Measurements from ENCODE around the gene AACS. TPM values are rescaled to one million over a fixed set of nuclear protein-coding genes. Genes with fewer than 3 reads are reported as not detected.

Gene AACS
- total RNA-seq, 2 experiments from 2014 or later, result 10.8 to 11.7 TPM

DNA sequence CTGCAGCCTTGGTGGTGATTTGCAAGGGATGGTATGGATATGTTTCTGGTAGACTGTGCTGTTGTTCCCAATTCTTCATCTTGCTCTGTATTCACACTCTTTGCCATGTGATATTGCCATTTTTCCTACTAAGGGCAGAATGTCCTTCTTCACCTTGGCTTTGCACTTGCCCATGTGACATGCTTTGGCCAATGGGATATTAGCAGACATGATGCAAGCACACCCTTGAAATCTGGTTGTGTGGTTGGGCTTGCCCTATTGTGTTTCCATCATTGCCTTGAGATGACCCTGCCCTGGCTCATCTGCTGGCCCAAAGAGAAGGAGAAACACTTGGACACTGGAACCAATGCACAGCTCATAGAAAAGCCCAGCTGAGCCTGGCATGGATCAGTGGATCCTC is 110.3 kb downstream of the AACS start:
- intact Hi-C loops (cut with DNase I, micrococcal nuclease), result no loop called here
- H3K4me3 Mint-ChIP-seq, result no peak overlapping the region
- no peak overlapping the region for H3K27ac ChIP-seq (ENCODE audit: low read depth in 1 of 2, low read length in 2 of 2)
- ChIA-PET CTCF (no interaction called here), POLR2A (no interaction called here)
- H3K9me3 Mint-ChIP-seq, result peaks cover 4% of the 10 kb centered on the region
- H3K27ac Mint-ChIP-seq, result no peak overlapping the region
- no peaks in the 10 kb centered on the region for H3K4me1 ChIP-seq (ENCODE audit: insufficient read depth, low read length)
- peaks cover 5 to 21% of the 10 kb centered on the region in 2 experiments for H3K27me3 ChIP-seq (ENCODE audit: control insufficient read depth in 1 of 2, insufficient read depth in 2 of 2, low read length in 2 of 2)
- ATAC-seq (ENCODE audit: poor library complexity) (no peak), DNase-seq (no peak)
- TF ChIP-seq, protein P1, sequence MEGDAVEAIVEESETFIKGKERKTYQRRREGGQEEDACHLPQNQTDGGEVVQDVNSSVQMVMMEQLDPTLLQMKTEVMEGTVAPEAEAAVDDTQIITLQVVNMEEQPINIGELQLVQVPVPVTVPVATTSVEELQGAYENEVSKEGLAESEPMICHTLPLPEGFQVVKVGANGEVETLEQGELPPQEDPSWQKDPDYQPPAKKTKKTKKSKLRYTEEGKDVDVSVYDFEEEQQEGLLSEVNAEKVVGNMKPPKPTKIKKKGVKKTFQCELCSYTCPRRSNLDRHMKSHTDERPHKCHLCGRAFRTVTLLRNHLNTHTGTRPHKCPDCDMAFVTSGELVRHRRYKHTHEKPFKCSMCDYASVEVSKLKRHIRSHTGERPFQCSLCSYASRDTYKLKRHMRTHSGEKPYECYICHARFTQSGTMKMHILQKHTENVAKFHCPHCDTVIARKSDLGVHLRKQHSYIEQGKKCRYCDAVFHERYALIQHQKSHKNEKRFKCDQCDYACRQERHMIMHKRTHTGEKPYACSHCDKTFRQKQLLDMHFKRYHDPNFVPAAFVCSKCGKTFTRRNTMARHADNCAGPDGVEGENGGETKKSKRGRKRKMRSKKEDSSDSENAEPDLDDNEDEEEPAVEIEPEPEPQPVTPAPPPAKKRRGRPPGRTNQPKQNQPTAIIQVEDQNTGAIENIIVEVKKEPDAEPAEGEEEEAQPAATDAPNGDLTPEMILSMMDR (IDR thresholded peaks at IDR 0.05), result no peak
- H3K36me3 ChIP-seq (ENCODE audit: insufficient read depth, low read length), result no peaks in the 10 kb centered on the region
- peaks cover 0 to 6% of the 10 kb centered on the region in 2 experiments for H3K9me3 ChIP-seq (ENCODE audit: control insufficient read depth in 1 of 2, insufficient read depth in 1 of 2, low read length in 2 of 2)
- no peak overlapping the region for H3K4me3 ChIP-seq (ENCODE audit: low read length)
- H3K36me3 Mint-ChIP-seq (ENCODE audit: low read depth), result no peaks in the 10 kb centered on the region
- peaks cover 44% of the 10 kb centered on the region for H3K27me3 Mint-ChIP-seq
- no peaks in the 10 kb centered on the region for H3K4me1 Mint-ChIP-seq (ENCODE audit: low read depth)

DNA sequence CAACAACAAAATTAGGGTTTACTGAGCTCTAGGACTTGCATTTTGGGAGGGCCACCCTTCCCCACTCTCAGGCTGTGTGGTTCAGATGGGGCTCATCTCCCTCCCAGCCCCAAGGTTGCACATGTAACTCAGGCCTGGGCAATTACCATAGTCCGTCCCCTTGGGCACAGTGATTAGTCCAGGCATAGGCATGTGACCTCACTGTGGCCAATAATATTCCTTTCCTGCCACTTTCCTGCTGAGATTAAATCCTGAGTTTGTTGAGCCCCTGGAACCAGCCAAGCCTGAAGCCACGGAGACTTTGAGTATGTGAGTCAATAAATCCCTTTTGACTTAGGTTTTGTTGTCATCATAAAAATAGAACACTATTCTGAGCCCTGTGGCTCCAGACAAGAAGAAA is 113.0 kb downstream of the AACS start:
- Mint-ChIP-seq H3K9me3 (peaks cover 4% of the 10 kb centered on the region), H3K4me1 (ENCODE audit: low read depth) (peaks cover 2% of the 10 kb centered on the region), H3K4me3 (no peak overlapping the region), H3K36me3 (ENCODE audit: low read depth) (no peaks in the 10 kb centered on the region), H3K27ac (no peak overlapping the region), H3K27me3 (peaks cover 67% of the 10 kb centered on the region)
- intact Hi-C loops (cut with DNase I, micrococcal nuclease), result no loop called here
- H3K4me3 ChIP-seq (ENCODE audit: low read length), result no peak overlapping the region
- CTCF ChIA-PET, result no interaction called here
- ATAC-seq (ENCODE audit: poor library complexity) (no peak), DNase-seq (no peak)
- peaks cover 4% of the 10 kb centered on the region for H3K4me1 ChIP-seq (ENCODE audit: insufficient read depth, low read length)
- H3K27ac ChIP-seq (ENCODE audit: low read depth in 1 of 2, low read length in 2 of 2), result no peak overlapping the region
- H3K27me3 ChIP-seq (ENCODE audit: control insufficient read depth in 1 of 2, insufficient read depth in 2 of 2, low read length in 2 of 2), result peaks cover 16 to 30% of the 10 kb centered on the region in 2 experiments
- POLR2A ChIA-PET, result no interaction called here
- H3K9me3 ChIP-seq (ENCODE audit: control insufficient read depth in 1 of 2, insufficient read depth in 1 of 2, low read length in 2 of 2), result peaks cover 0 to 7% of the 10 kb centered on the region in 2 experiments
- TF ChIP-seq, protein P1 (IDR thresholded peaks at IDR 0.05), result no peak
- no peaks in the 10 kb centered on the region for H3K36me3 ChIP-seq (ENCODE audit: insufficient read depth, low read length)

DNA sequence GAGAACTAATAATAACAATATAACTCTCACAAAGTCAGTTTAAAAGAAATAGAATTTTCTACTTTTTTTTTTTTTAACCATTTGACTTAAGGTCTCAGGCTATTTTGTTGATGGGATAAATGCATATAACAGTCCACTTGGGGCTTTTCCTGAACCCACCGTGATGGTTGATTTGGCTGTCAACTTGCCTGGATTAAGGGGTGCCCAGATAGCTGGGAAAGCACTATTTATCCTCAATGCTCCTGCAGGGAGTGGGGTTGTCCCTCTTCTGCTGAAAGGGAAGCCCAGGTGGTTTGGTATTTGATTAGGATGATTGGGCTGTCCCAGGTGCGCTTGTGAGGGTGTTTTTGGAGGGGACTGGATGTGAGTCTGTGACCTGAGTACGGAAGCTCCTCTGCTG is 114.9 kb downstream of the AACS start:
- H3K27ac ChIP-seq (ENCODE audit: low read depth in 1 of 2, low read length in 2 of 2), result no peak overlapping the region
- no peak for DNase-seq
- intact Hi-C loops (cut with DNase I, micrococcal nuclease), result no loop called here
- H3K9me3 Mint-ChIP-seq, result peaks cover under 1% of the 10 kb centered on the region
- no peaks in the 10 kb centered on the region for H3K36me3 ChIP-seq (ENCODE audit: insufficient read depth, low read length)
- ATAC-seq (ENCODE audit: poor library complexity), result no peak
- TF ChIP-seq, protein P1 (IDR thresholded peaks at IDR 0.05), result no peak
- H3K4me1 ChIP-seq (ENCODE audit: insufficient read depth, low read length), result peaks cover 7% of the 10 kb centered on the region
- H3K9me3 ChIP-seq (ENCODE audit: control insufficient read depth in 1 of 2, insufficient read depth in 1 of 2, low read length in 2 of 2), result peaks cover 0 to 18% of the 10 kb centered on the region in 2 experiments
- no peaks in the 10 kb centered on the region for H3K36me3 Mint-ChIP-seq (ENCODE audit: low read depth)
- peaks cover 83% of the 10 kb centered on the region for H3K27me3 Mint-ChIP-seq
- no peak overlapping the region for H3K27ac Mint-ChIP-seq
- H3K4me3 Mint-ChIP-seq, result no peak overlapping the region
- CTCF ChIA-PET, result no interaction called here
- H3K4me1 Mint-ChIP-seq (ENCODE audit: low read depth), result peaks cover 5% of the 10 kb centered on the region
- POLR2A ChIA-PET, result no interaction called here
- peaks cover 35 to 38% of the 10 kb centered on the region in 2 experiments for H3K27me3 ChIP-seq (ENCODE audit: control insufficient read depth in 1 of 2, insufficient read depth in 2 of 2, low read length in 2 of 2)
- H3K4me3 ChIP-seq (ENCODE audit: low read length), result no peak overlapping the region
